ENCODE data around the gene CSRNP3. TPM values are rescaled to one million over a fixed set of nuclear protein-coding genes. Genes with fewer than 3 reads are reported as not detected.

The CSRNP3 gene
- total and polyA plus RNA-seq, 4 donors, result 0.18 to 2.2 (median 2.0) TPM

GRCh38 chr2:165575044-165575615, 105.6 kb downstream of the CSRNP3 start:
- H3K36me3 ChIP-seq (ENCODE audit: control insufficient read depth in 4 of 4, insufficient read depth in 3 of 4, low read depth in 1 of 4, low read length in 3 of 4), result no peaks in the 10 kb centered on the region
- no peak overlapping the region for H3K9ac ChIP-seq (ENCODE audit: low read depth in 1 of 2, low read length in 2 of 2)
- no peak overlapping the region for H3K27ac ChIP-seq (ENCODE audit: low read depth in 1 of 2, low read length in 2 of 2)
- no peak overlapping the region for H3K4me3 ChIP-seq (ENCODE audit: low read depth in 1 of 3, low read length in 3 of 3)
- no peak for DNase-seq (ENCODE audit: low spot score)
- no peaks in the 10 kb centered on the region for H3K9me3 ChIP-seq (ENCODE audit: control insufficient read depth in 4 of 4, low read length in 3 of 4)
- WGBS, result 41% methylated on average over 2 of the region's 2 CpGs
- no peaks in the 10 kb centered on the region for H3K27me3 ChIP-seq (ENCODE audit: control insufficient read depth in 4 of 4, insufficient read depth in 4 of 4, low read length in 3 of 4)
- no peak for TF ChIP-seq HNF4A (conservative IDR thresholded peaks at IDR 0.05)
- peaks cover 0 to 15% (median 5%) of the 10 kb centered on the region in 4 donors for H3K4me1 ChIP-seq (ENCODE audit: control insufficient read depth in 4 of 4, insufficient read depth in 4 of 4, low read length in 3 of 4)

GRCh38 chr2:165576409-165577154, 107.1 kb downstream of the CSRNP3 start:
- no peaks in the 10 kb centered on the region for H3K9me3 ChIP-seq (ENCODE audit: control insufficient read depth in 4 of 4, low read length in 3 of 4)
- H3K27me3 ChIP-seq (ENCODE audit: control insufficient read depth in 4 of 4, insufficient read depth in 4 of 4, low read length in 3 of 4), result no peaks in the 10 kb centered on the region
- WGBS, result 77% methylated on average over 3 of the region's 3 CpGs
- no peak for DNase-seq (ENCODE audit: low spot score)
- no peak overlapping the region for H3K9ac ChIP-seq (ENCODE audit: low read depth in 1 of 2, low read length in 2 of 2)
- no peaks in the 10 kb centered on the region for H3K36me3 ChIP-seq (ENCODE audit: control insufficient read depth in 4 of 4, insufficient read depth in 3 of 4, low read depth in 1 of 4, low read length in 3 of 4)
- no peak overlapping the region for H3K27ac ChIP-seq (ENCODE audit: low read depth in 1 of 2, low read length in 2 of 2)
- H3K4me1 ChIP-seq (ENCODE audit: control insufficient read depth in 4 of 4, insufficient read depth in 4 of 4, low read length in 3 of 4), result peaks cover 0 to 15% (median 5%) of the 10 kb centered on the region in 4 donors
- no peak overlapping the region for H3K4me3 ChIP-seq (ENCODE audit: low read depth in 1 of 3, low read length in 3 of 3)
- no peak for TF ChIP-seq EGR1 (IDR thresholded peaks at IDR 0.05; ENCODE audit: low read depth in 2 of 2)
- no peak for TF ChIP-seq RXRA (IDR thresholded peaks at IDR 0.05)

DNA sequence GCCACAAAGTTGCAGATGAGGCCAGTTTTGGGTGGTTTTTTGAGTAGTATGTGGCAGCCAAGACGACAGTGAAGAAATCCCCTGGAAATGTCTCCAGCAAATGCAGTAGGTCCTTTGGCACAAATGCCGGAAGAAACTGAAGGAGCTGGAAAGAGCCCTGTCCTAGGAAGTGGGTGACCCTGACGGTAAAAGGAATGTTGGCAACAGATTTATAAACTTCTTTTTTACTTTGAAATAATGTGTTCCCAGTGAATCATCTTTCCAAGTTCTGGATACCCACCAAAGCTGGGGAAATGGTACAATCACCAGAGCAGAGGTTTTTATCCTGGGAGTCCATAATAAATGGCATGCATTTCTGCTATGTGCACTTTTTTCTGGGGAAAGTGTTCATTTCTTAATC, 112.9 kb downstream of the CSRNP3 start:
- Histone ChIP-seq H3K27ac (ENCODE audit: low read depth in 1 of 2, low read length in 2 of 2) (no peak overlapping the region), H3K27me3 (ENCODE audit: control insufficient read depth in 4 of 4, insufficient read depth in 4 of 4, low read length in 3 of 4) (no peaks in the 10 kb centered on the region), H3K4me1 (ENCODE audit: control insufficient read depth in 4 of 4, insufficient read depth in 4 of 4, low read length in 3 of 4) (no peaks in the 10 kb centered on the region), H3K9ac (ENCODE audit: low read depth in 1 of 2, low read length in 2 of 2) (no peak overlapping the region), H3K4me3 (ENCODE audit: low read depth in 1 of 3, low read length in 3 of 3) (no peak overlapping the region), H3K9me3 (ENCODE audit: control insufficient read depth in 4 of 4, low read length in 3 of 4) (no peaks in the 10 kb centered on the region), H3K36me3 (ENCODE audit: control insufficient read depth in 4 of 4, insufficient read depth in 3 of 4, low read depth in 1 of 4, low read length in 3 of 4) (no peaks in the 10 kb centered on the region)
- DNase-seq (ENCODE audit: low spot score), result no peak
- TF ChIP-seq, protein P1, sequence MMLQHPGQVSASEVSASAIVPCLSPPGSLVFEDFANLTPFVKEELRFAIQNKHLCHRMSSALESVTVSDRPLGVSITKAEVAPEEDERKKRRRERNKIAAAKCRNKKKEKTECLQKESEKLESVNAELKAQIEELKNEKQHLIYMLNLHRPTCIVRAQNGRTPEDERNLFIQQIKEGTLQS (IDR thresholded peaks at IDR 0.05), result no peak
- TF ChIP-seq NR2F2 (IDR thresholded peaks at IDR 0.05) (no peak), MAX (IDR thresholded peaks at IDR 0.05) (no peak), HNF4A (conservative IDR thresholded peaks at IDR 0.05) (no peak), FOXA2 (IDR thresholded peaks at IDR 0.05) (no peak), REST (IDR thresholded peaks at IDR 0.05) (no peak), FOXA1 (IDR thresholded peaks at IDR 0.05) (no peak), GABPA (IDR thresholded peaks at IDR 0.05 in 1 of 2, conservative IDR thresholded peaks at IDR 0.05 in 1 of 2) (no peak), JUND (IDR thresholded peaks at IDR 0.05) (no peak), YY1 (IDR thresholded peaks at IDR 0.05) (no peak), RAD21 (IDR thresholded peaks at IDR 0.05) (no peak)
- TF ChIP-seq, protein P2, sequence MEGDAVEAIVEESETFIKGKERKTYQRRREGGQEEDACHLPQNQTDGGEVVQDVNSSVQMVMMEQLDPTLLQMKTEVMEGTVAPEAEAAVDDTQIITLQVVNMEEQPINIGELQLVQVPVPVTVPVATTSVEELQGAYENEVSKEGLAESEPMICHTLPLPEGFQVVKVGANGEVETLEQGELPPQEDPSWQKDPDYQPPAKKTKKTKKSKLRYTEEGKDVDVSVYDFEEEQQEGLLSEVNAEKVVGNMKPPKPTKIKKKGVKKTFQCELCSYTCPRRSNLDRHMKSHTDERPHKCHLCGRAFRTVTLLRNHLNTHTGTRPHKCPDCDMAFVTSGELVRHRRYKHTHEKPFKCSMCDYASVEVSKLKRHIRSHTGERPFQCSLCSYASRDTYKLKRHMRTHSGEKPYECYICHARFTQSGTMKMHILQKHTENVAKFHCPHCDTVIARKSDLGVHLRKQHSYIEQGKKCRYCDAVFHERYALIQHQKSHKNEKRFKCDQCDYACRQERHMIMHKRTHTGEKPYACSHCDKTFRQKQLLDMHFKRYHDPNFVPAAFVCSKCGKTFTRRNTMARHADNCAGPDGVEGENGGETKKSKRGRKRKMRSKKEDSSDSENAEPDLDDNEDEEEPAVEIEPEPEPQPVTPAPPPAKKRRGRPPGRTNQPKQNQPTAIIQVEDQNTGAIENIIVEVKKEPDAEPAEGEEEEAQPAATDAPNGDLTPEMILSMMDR (IDR thresholded peaks at IDR 0.05; ENCODE audit: low read depth, low read length, missing input control), result no peak
- WGBS, result 80% methylated on average over 3 of the region's 3 CpGs

Measured in liver (tissue), 9 donors.